ENCODE data around the gene ANKRD33.

DNA sequence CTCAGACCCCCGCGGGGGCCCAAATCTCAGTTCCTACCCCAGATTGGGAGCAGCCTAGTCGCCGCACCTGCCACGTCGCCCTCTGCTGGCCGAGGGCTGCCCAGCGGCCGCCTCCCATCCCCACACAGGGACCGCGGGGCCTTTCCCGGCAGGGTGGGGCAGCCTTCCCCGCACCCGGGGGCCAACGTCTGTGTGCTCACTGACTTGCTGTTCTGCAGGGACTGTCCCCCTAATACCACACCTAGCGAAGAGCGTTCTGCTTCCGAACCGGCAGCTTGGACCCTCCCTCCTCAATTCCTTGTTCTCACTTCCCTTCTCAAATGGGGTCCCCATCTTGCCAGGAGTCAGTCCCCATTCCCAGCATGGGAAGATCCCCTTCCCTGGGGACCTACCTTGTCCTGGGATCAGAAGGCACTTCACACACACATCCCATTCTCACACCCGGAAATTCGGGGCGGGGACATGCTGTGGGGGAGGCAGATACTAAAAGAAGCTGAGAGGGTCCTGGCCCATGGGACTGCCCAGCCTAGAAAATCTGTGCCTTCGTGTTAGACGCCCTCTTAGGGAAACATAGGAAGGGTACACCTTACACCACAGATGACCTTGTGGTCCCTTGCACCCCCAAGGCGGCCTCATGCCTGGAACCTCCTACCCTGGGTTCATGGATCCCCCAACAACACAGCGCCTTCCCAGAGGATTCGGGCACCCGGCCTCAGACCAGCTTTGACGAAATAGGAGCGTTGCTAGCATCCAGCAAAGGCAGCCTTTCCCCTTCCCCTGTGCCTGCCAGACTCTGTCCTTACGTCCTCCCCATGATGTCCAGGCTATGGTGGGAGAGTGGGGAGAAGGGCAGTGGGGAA is 35.8 kb downstream of the ANKRD33 start:
- TF ChIP-seq, protein P1, sequence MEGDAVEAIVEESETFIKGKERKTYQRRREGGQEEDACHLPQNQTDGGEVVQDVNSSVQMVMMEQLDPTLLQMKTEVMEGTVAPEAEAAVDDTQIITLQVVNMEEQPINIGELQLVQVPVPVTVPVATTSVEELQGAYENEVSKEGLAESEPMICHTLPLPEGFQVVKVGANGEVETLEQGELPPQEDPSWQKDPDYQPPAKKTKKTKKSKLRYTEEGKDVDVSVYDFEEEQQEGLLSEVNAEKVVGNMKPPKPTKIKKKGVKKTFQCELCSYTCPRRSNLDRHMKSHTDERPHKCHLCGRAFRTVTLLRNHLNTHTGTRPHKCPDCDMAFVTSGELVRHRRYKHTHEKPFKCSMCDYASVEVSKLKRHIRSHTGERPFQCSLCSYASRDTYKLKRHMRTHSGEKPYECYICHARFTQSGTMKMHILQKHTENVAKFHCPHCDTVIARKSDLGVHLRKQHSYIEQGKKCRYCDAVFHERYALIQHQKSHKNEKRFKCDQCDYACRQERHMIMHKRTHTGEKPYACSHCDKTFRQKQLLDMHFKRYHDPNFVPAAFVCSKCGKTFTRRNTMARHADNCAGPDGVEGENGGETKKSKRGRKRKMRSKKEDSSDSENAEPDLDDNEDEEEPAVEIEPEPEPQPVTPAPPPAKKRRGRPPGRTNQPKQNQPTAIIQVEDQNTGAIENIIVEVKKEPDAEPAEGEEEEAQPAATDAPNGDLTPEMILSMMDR (conservative IDR thresholded peaks at IDR 0.05; ENCODE audit: low read depth, low read length) = peak; percentile 72
- TF ChIP-seq EZH2phosphoT487 (IDR thresholded peaks at IDR 0.05; ENCODE audit: borderline replicate concordance, low read length) (no peak), EZH2 (IDR thresholded peaks at IDR 0.05; ENCODE audit: low read length, unreplicated experiment) (no peak)
